ENCODE results near the gene DUSP11. TPM values are rescaled to one million over a fixed set of nuclear protein-coding genes. Genes with fewer than 3 reads are reported as not detected.

The DUSP11 gene
- total RNA-seq, 1 donor: 32.9 TPM

DNA sequence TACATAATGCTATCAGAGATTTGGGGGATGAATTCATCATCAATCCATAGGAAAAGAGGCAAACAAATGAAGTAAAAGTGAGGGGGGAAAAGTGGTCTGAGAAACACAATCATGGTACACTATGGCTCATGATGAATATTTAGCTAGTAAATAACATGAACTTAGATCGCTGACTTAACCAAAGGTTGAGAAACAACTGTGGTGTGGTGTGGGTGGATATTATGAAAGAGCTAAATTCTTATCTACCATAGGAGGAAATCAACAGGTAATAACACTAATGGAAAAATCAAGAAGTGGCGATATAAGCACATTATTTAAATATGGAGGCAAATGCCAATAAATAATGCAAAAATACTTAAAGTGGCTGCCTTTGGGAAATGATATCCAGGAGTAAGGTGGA, 30.6 kb downstream of the DUSP11 start:
- H3K4me2 ChIP-seq (ENCODE audit: insufficient read depth, low read length): no peak overlapping the region
- H3K27ac ChIP-seq (ENCODE audit: low read depth, low read length): no peak overlapping the region
- H2AFZ ChIP-seq (ENCODE audit: low read length): no peak overlapping the region
- H3K4me1 ChIP-seq (ENCODE audit: insufficient read depth, low read length): no peaks in the 10 kb centered on the region
- TF ChIP-seq CTCF (IDR thresholded peaks at IDR 0.05; ENCODE audit: extremely low read depth, low read depth, low read length): no peak
- no peaks in the 10 kb centered on the region for H3K9me3 ChIP-seq (ENCODE audit: low read depth, low read length)
- H3K36me3 ChIP-seq (ENCODE audit: insufficient read depth, low read length): peaks cover 34% of the 10 kb centered on the region
- no peak for DNase-seq (ENCODE audit: insufficient read length, low spot score, missing footprints)
- no peak overlapping the region for H3K4me3 ChIP-seq (ENCODE audit: insufficient read depth, low read length)
- H4K20me1 ChIP-seq (ENCODE audit: insufficient read depth, low read length): peaks cover 2% of the 10 kb centered on the region
- H3K79me2 ChIP-seq (ENCODE audit: insufficient read depth, low read length): no peaks in the 10 kb centered on the region
- H3K27me3 ChIP-seq (ENCODE audit: insufficient read depth, low read length): no peaks in the 10 kb centered on the region

DNA sequence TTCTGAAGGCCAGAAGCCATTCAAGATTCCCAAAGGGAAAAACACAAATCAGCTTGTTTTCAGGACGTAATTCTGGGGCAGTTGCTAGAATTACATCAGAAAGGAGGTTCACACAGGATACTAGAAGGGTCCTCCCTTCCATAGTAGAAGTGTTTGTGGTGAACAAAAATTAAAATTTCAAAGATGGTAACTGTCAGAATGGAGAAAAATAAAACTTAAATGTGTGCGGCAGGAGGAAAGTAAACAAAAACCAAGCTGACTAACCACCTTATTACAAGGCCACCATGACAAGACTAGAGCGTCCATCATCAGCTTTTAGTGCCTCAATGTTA, 33.1 kb downstream of the DUSP11 start:
- TF ChIP-seq CTCF (IDR thresholded peaks at IDR 0.05; ENCODE audit: extremely low read depth, low read depth, low read length): no peak
- Histone ChIP-seq H4K20me1 (ENCODE audit: insufficient read depth, low read length) (no peaks in the 10 kb centered on the region), H3K9me3 (ENCODE audit: low read depth, low read length) (no peaks in the 10 kb centered on the region), H3K4me1 (ENCODE audit: insufficient read depth, low read length) (no peaks in the 10 kb centered on the region), H3K4me3 (ENCODE audit: insufficient read depth, low read length) (no peak overlapping the region), H2AFZ (ENCODE audit: low read length) (no peak overlapping the region), H3K79me2 (ENCODE audit: insufficient read depth, low read length) (no peaks in the 10 kb centered on the region), H3K4me2 (ENCODE audit: insufficient read depth, low read length) (no peak overlapping the region), H3K27ac (ENCODE audit: low read depth, low read length) (no peak overlapping the region), H3K27me3 (ENCODE audit: insufficient read depth, low read length) (no peaks in the 10 kb centered on the region), H3K36me3 (ENCODE audit: insufficient read depth, low read length) (peaks cover 31% of the 10 kb centered on the region)
- DNase-seq (ENCODE audit: insufficient read length, low spot score, missing footprints): peak; percentile 19

- Histone ChIP-seq H3K27ac (ENCODE audit: low read depth, low read length) (no peak overlapping the region), H3K27me3 (ENCODE audit: insufficient read depth, low read length) (no peaks in the 10 kb centered on the region)
Measured at GRCh38 chr2:73746015-73746876, 33.7 kb downstream of the DUSP11 start.

More at GRCh38 chr2:73746015-73746876, 33.7 kb downstream of the DUSP11 start:
- H3K79me2 ChIP-seq (ENCODE audit: insufficient read depth, low read length): no peaks in the 10 kb centered on the region
- H3K4me1 ChIP-seq (ENCODE audit: insufficient read depth, low read length): no peaks in the 10 kb centered on the region
- DNase-seq (ENCODE audit: insufficient read length, low spot score, missing footprints): no peak
- no peak overlapping the region for H3K4me2 ChIP-seq (ENCODE audit: insufficient read depth, low read length)
- no peak for TF ChIP-seq CTCF (IDR thresholded peaks at IDR 0.05; ENCODE audit: extremely low read depth, low read depth, low read length)
- no peaks in the 10 kb centered on the region for H3K9me3 ChIP-seq (ENCODE audit: low read depth, low read length)
- H3K36me3 ChIP-seq (ENCODE audit: insufficient read depth, low read length): peaks cover 29% of the 10 kb centered on the region
- H2AFZ ChIP-seq (ENCODE audit: low read length): no peak overlapping the region
- H4K20me1 ChIP-seq (ENCODE audit: insufficient read depth, low read length): no peaks in the 10 kb centered on the region
- H3K4me3 ChIP-seq (ENCODE audit: insufficient read depth, low read length): no peak overlapping the region

Data from osteoblast (primary cell).